Hippocampal formation (tissue), 2 donors: ENCODE measurements around the gene GNPDA1.

ENCODE experiments used
- DNase-seq, 2 donors: peaks; one replicate each; lab custom pipeline; 2025; lab: John Stamatoyannopoulos, UW

GNPDA1 gene

GRCh38 chr5:141957367-141957996, 55.3 kb downstream of the GNPDA1 start:
- DNase-seq, result no peak

- no peak for DNase-seq
Measured at GRCh38 chr5:141954194-141954593, 58.6 kb downstream of the GNPDA1 start.

- no peak for DNase-seq
Measured at GRCh38 chr5:141952020-141952419, 60.8 kb downstream of the GNPDA1 start.

GRCh38 chr5:141951332-141951781, 61.5 kb downstream of the GNPDA1 start:
- DNase-seq, result no peak
